GM04504 (cell line): ENCODE results near the gene KLHL40.
A peak's percentile ranks its signal among the peaks of the same experiment; 100 is the strongest.

Experiments
- DNase-seq: peaks from one replicate; pipeline ENCODE4 v3.0.0-alpha.2; 2012; ENCODE audit warnings: low read depth

KLHL40 gene

DNA sequence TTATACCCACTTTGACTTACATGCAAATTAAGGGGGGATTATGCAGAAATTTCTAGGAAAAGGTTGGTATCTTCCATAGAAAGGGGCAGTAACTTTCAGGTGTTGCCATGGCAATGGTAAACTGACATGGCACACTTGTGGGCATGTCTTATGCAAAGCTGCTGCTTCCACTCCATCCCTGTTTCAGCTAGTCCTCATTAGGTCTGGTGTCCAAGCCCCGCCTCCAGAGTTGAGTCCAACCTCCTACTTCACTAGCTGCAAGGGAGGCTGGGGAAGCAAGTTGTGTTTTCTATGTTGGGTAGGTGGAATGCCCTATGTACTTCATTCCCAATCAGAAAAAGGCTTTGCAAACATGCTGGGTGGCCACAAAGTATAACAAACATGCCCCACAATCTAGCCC, 14.7 kb upstream of the KLHL40 start:
- no peak for DNase-seq

DNA sequence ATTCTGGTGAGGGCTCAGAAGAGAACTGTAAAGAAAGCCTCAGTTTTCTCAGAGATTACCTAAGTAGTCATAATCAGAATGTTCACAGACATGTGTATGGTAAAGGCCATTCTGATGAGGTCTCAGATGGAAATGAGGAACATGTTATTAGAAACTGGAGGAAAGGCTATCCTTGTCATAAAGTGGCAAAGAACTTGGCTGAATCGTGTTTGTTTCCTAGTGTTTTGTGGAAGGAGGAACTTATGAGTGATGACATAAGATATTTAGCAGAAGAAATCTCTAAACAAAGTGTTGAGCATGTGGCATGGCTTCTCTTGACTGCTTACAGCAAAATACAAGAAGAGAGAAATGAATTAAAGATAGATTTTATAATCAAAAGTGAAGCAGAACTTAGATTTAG, 12.8 kb upstream of the KLHL40 start:
- DNase-seq: no peak

DNA sequence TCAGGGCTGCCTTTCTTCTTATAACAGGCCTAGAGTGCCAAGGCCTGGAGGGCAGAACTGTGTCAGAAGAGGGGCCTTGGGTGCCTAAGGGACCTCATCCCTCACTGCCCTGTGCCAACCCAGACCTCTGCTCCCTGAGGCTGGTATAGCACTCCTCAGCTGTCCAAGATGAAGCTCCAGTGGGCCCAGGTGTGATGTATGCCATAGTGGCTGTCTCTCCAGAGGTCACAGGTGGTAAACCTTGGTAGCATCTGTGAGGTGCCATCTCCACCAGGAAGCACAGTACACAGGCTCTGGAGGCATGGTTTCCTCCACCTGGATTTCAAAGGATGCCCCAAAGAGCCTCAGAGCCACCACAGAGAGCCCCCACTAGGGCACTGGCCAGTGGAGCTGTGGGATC, 12.3 kb upstream of the KLHL40 start:
- DNase-seq: no peak

DNA sequence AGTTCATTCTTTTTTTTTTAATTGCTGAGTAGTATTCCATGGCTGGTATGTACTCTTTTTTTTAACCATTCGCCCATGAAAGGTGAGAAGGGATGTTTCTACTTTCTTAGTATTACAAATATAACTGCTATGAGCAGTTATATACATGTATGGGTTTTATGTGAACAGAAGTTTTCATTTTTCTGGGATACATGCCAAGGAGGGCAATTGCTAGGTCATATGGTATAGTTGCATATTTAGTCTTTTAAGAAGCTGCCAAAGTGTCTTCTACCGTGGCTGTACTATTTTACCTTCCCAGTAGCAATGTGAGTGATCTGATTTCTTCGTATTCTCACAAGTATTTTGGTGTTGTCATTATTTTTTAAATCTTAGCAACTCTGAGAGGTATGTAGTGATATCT, 11.2 kb upstream of the KLHL40 start:
- no peak for DNase-seq

DNA sequence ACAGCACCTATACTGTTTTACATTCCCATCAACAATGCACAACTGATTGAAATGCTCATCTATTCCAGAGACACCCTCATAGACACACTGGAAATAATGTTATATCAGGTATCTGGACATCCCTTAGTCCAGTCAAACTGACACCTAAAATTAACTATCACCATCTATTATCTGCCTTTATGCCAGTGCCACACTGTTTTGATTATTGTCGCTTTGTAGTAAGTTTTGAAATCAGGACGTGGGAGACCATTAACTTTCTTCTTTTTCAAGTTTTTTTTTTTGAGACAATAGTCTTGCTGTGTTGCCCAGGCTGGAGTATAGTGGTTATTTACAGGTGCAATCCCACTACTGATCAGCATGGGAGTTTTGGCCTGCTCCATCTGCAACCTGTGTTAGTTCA, 9.4 kb upstream of the KLHL40 start:
- no peak for DNase-seq

DNA sequence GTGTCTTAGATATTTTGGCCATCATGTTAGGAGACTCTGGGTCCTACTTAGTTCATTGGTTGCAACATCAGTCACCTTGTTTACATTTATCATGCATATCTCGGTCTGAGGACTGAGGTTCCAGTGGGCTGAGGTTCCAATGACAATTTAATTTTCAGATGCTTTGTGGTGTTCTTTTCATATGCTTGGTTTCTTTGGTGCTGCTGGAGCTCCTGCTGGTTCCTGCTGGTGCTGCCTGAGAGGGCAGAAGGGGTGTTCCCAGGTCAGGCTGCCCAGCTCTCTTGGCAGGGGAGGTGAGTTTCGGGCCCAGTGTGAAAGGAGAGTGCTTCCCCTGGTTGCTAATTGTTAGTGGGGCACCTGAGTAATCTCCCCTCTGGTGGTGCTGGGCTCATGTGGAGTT, 6.9 kb upstream of the KLHL40 start:
- DNase-seq: no peak

DNA sequence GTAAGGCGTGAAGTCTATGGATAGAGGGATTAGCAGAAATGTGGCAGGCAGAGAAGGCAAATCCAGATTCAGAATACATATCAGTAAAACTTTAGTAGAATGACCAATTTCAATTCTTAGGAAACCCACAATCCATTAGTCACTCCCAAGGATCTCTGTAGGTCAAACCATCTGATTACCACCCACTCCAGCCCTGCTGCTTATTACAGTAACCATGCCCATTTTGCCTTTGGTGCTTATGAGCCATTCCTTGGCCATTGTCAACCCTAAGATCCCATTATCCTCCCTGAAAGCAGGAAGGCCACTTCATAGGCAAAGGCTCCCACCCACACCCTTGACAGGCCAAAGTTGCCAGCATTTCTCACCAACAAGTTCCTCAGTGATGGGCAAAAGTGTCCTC, 5.1 kb upstream of the KLHL40 start:
- DNase-seq: no peak

DNA sequence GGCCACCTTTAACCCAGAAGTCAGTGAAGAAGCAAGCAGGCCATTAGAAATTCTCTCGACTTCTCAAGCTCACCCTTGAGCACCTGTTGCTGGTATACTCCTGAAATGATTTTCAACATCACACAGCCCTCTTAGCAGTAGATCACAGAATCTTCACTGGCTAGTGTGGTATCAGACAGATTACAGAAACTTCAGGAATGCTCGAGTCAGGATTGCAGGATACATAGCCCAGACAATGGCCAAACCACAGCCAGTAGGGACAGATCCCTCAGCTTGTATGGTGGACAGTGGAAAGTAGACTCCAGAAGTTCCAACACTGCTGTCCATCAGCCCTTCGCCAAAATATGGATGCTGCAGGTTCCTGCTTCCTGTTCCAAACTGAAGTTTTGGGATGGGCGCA, 4.5 kb upstream of the KLHL40 start:
- no peak for DNase-seq

DNA sequence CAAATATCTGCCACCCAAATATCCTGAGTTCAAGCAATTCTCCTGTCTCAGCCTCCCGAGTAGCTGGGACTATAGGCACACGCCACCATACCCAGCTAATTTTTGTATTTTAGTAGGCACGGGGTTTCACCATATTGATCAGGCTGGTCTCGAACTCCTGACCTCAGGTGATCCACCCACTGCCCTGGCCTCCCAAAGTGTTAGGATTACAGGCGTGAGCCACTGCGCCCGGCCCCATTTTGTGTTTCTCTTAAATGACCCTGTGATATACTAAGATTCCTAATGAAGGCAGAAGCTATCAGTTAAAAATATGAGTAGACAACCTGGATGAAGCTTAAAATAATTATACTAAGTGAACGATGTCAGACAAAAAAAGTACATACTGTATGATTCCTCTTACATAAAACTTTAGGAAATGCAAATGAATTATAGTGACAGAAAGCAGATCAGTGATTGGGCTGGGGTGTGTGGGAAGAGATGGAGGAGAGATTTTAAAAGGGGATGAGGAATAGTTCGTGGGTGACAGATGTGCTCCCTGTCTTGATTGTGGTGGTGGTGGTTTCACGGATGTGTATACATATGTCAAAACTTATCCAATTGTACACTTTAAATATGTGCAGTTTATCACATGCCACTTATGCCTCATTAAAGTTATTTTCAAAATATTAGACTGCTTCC, 3.8 kb upstream of the KLHL40 start:
- DNase-seq: no peak

DNA sequence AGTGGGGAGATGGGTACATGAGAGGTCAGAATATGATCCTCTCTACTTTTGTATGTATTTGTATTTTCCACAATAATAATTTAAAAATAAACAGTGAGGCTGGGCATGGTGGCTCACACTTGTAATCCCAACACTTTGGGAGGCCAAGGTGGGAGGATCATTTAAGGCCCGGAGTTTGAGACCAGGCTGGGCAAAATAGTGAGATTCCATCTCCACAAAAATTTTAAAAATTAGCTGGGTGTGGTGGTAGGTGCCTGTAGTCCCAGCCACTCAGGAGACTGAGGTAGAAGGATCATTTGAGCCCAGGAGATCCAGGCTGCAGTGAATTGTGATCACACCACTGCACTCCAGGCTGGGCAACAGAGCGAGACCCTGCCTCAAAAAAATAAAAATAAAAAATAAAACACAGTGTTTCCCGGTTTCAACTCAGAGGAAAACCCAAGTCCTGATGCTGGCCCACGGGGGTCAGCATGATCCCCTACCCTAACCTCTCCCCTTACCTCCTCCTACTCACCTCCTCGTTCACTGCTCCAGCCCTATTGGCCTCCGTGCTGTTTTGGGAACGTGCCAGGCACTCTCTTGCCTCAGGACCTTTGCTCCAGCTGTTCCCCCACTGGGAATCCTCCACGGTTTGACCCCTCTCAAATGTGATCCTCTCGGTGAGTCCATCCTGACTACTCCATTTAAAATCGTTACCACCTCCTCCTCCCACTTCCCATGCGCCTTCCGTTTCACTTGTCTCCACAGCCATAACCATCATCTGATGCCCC, 2.9 kb upstream of the KLHL40 start:
- no peak for DNase-seq

DNA sequence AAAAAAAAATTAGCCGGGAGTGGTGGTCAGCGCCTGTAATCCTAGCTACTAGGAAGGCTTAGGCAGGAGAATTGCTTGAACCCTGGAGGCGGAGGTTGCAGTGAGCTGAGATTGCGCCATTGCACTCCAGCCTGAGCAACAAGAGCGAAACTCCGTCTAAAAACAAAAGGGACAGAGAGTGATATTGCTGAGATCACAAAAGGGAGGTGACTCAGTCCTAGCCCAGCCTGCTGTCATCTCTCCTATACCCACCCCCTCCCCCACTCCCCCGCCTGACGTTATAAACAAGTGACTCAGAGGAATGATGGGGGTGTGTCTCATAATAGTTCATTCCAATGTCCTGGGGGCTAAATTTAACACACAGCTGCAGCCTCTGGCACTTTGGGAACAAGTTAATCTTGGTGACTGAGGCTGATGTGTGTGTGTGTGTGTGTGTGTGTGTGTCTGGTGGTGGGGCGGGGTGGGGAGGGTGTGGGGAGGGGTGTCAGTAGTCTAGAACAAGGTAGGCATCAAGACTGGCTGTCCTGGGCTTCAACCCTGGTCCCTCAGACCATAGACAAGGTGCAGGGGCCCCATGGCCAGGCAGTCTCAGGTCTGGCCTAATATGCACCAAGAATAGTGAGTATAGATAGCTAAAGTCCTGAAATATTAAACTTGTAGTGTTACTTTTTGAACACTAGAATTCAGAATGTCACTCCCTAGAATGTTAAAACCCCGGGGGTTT, 1.3 kb upstream of the KLHL40 start:
- DNase-seq: peak; percentile 89

DNA sequence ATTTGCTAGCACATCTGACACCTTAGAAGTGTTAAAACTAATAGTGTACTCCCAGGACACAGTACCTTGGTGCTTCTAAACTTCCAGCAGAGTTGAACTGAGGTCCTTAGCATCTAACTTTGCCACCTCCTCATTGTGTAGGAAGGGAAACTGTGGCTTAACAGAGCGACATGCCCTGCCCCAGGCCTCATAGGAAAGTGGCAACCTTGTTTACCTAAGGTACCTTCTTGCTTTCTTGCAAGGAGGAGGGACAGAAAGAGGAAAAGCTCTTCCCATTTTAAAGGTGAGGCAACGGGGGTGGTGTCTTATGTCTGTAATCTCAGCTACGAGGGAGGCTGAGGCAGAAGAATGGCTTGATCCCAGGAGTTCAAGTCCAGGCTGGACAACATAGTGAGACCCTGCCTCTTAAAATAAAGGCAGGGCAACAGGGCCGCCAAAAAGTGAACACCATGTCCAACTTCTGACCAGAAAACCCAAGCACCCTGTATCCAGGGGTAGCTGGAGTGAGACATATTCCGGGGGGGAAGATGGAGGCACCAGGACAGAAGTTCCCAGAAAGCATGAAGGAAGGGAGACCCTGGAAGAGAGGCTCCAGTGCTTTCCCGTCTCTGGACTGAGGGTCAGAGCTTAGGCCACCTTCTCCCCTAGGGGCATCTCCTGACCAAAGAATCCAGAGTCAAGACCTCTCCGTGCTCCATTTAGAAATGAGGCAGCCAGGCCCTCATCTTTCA, 540 bp upstream of the KLHL40 start:
- no peak for DNase-seq

DNA sequence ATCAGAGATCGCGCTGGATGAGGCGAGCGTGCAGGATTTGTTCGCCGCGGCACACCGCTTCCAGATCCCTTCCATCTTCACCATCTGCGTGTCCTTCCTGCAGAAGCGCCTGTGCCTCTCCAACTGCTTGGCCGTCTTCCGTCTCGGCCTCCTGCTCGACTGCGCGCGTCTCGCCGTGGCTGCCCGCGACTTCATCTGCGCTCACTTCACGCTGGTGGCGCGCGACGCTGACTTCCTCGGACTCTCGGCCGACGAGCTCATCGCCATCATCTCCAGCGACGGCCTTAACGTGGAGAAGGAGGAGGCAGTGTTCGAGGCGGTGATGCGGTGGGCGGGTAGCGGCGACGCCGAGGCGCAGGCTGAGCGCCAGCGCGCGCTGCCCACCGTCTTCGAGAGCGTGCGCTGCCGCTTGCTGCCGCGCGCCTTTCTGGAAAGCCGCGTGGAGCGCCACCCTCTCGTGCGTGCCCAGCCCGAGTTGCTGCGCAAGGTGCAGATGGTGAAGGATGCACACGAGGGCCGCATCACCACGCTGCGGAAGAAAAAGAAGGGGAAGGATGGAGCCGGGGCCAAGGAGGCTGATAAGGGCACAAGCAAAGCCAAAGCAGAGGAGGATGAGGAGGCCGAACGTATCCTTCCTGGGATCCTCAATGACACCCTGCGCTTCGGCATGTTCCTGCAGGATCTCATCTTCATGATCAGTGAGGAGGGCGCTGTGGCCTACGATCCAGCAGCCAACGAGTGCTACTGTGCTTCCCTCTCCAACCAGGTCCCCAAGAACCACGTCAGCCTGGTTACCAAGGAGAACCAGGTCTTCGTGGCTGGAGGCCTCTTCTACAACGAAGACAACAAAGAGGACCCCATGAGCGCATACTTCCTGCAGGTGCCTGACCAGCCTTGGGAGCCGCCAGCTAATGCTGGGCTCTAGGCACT, 819 bp downstream of the KLHL40 start:
- DNase-seq: no peak

DNA sequence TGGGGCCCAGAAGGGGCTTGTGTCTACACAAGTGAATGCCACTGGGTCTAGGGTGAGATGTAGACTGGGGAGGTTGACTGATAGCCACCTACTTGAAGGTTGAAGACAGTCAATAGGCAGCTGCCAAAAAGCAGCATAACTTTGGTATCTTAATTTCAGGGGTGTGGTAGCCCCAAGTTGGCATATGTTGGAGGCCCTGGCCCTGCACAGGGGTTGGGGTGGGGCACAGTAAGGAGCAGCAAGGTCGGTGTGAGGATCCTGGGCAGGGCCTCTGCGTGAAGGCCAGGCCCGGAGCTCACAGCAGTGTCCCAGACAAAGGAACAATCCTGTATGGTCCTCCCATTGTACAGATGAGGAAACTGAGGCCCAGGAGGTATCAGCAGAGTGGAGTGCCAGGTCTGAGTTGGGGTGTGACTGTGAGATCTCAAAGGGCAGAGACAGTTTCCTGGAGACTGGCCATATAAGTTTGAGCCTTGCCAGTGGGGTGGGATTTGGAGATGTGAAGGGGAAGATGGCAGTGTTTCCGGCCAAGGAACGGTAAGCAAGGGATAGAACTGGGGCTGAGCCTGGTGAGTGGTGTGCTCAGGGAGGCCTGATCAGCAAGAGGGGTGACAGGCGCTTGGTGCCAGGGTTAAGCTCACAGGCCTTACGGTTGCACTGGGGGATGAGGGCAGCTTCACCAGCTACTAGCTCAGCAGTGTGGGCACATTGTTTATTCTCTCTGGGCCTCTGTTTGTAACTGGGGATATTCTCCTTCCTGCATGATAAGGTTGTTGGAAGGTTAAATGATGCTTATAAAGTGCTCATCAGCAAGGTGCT, 1.7 kb downstream of the KLHL40 start:
- no peak for DNase-seq

DNA sequence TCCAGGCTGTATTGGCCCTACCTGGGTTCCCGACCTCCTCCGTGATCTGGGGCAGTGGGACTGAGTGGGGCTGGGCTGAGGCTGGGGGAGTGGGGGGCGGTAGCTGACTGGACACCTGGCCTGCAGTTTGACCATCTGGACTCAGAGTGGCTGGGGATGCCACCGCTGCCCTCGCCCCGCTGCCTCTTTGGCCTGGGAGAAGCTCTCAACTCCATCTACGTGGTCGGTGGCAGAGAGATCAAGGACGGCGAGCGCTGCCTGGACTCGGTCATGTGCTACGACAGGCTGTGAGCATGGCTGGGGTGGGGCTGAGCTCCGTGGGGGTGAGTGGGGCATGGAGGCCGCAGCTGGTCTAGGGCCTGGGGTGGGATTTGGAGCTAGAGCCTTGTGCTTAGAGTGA, 2.7 kb downstream of the KLHL40 start:
- no peak for DNase-seq

DNA sequence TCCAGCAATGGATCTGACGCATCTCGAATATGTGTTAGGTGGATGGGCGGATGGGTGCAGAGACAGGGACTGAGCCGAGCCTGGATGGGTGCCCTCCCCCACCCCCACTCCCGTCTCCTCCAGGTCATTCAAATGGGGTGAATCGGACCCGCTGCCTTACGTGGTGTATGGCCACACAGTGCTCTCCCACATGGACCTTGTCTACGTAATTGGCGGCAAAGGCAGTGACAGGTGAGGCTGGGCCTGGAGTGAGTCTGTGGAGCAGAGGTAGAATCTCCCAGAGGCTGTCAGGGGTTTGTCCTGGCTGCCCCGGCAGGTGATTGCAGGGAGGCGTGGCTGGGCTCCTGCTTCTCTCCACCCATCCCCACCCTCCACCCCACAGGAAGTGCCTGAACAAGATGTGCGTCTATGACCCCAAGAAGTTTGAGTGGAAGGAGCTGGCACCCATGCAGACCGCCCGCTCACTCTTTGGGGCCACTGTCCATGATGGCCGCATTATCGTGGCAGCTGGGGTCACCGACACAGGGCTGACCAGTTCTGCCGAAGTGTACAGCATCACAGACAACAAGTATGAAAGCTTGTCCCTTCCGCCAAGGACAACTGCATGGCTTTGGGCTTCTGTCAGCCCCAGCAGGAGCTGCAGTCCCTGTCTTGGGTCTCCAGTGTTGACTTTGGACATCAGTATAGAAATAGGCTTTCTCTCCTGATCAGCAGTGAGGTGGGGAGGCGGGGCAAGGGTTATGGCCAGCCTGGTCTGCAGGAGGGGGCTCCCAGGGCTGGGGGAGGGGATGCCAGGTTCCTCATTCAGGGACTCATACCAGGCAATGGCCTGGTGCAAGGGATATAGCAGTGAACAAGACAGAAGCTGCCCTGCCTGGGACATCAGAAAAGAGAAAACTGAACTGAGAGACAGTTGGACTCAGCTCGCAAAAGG, 3.4 kb downstream of the KLHL40 start:
- no peak for DNase-seq

DNA sequence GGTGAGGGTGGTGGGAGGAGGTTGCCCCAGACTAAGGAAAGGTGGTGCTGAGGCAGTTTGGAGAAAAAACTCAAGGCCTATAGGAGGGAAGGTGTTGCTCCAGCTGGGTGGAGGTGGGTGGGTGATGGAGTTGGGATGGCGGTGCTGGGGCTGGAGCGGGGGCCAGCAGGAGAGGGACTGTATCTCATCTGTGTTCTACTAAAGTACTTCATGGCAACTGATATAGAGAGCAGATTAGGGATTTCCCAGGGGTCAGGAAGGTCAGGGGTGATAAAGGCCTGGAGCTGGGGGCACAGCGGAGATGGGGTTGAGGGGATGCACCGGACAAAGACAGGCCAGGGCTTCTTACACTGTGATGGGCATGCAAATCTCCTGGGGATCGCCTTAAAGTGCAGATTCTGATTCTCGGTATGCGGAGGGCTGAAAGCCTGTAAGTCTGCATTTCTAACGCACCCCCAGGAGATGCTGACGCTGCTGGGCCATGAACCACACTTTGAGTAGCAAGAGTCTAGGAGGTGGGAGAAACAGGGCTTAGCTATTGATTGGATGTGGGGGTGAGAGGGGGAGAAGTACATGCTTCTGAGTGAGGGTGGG, 4.2 kb downstream of the KLHL40 start:
- DNase-seq: no peak

DNA sequence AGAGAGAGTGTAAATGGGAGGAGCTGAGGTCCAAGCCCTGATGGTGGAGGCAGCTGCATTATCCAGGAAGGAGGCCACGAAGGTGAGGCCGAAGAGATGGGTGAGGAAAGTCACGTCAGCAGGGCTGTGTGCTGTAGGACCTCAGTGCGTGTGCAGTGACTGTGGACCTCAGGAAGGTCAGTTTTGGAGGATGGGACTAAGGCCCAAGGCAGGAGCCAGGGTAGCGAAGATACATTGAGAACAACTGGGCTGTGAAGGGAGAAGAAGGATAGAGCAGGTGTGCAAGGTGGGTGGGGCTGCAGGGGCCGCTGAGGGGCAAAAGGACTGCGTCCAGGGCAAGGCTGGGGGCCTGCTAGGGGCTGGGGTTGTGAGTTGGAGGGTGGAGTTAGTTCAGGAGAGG, 4.9 kb downstream of the KLHL40 start:
- DNase-seq: no peak
